Muscle layer of colon (tissue), 2 donors: ENCODE results near the gene XRN1.

ENCODE experiments used
- H3K27ac ChIP-seq: one replicate; pipeline ENCODE4 v1.7.0; 2013; ENCODE audit warnings: low read depth, mild to moderate bottlenecking, low read length, moderate library complexity
- H3K27me3 ChIP-seq, 2 donors: one replicate each; pipeline ENCODE4 v1.7.0; 2013; ENCODE audit warnings: low read length in 2 of 2, mild to moderate bottlenecking in 2 of 2; ENCODE audit not compliant: insufficient read depth in 2 of 2, control insufficient read depth in 1 of 2
- H3K36me3 ChIP-seq: one replicate; pipeline ENCODE4 v1.7.0; 2013; ENCODE audit warnings: mild to moderate bottlenecking, low read length; ENCODE audit not compliant: insufficient read depth
- H3K4me1 ChIP-seq: one replicate; pipeline ENCODE4 v1.7.0; 2013; ENCODE audit warnings: mild to moderate bottlenecking, low read length; ENCODE audit not compliant: insufficient read depth
- H3K4me3 ChIP-seq, 2 donors: one replicate each; pipeline ENCODE4 v1.7.0; 2013; ENCODE audit warnings: low read length in 2 of 2, low read depth in 1 of 2, mild to moderate bottlenecking in 1 of 2, moderate library complexity in 1 of 2
- H3K9ac ChIP-seq: one replicate; pipeline ENCODE4 v1.7.0; 2013; ENCODE audit warnings: low read length
- H3K9me3 ChIP-seq: one replicate; pipeline ENCODE4 v1.7.0; 2013; ENCODE audit warnings: mild to moderate bottlenecking, low read length
- donor health status: abdominal sarcoma.
- donor health status: Adenocarcinoma of cecum.

XRN1 gene

GRCh38 chr3:142263112-142263511 lies 184.7 kb downstream of the XRN1 start:
- Histone ChIP-seq H3K36me3 (no peaks in the 10 kb centered on the region), H3K9me3 (no peaks in the 10 kb centered on the region), H3K4me3 (no peak overlapping the region), H3K27ac (no peak overlapping the region), H3K9ac (no peak overlapping the region), H3K4me1 (no peaks in the 10 kb centered on the region), H3K27me3 (no peaks in the 10 kb centered on the region)

DNA sequence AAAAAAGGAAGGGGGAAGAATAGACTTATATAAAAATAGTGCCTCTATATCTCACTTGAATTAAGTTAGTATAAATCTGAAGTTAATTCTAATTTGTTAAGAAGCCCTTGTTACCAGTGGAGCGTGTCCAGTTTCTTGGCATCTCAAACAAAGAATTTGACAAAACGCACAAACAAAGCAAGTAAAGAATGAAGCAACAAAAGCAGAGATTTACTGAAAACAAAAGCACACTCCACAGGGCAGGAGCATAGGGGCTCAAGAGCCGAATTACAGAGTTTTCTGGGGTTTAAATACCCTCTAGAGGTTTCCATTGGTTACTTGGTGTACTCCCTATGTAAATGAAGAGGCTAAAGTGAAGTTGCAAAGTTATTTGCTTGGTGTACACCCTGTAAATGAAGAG lies 188.5 kb downstream of the XRN1 start:
- no peaks in the 10 kb centered on the region for H3K27me3 ChIP-seq
- no peaks in the 10 kb centered on the region for H3K4me1 ChIP-seq
- H3K4me3 ChIP-seq = no peak overlapping the region
- H3K27ac ChIP-seq = no peak overlapping the region
- no peaks in the 10 kb centered on the region for H3K36me3 ChIP-seq
- H3K9me3 ChIP-seq = peaks cover 4% of the 10 kb centered on the region
- H3K9ac ChIP-seq = no peak overlapping the region

GRCh38 chr3:142256712-142257333 lies 191.0 kb downstream of the XRN1 start:
- Histone ChIP-seq H3K4me1 (no peaks in the 10 kb centered on the region), H3K9me3 (peaks cover 4% of the 10 kb centered on the region), H3K27me3 (no peaks in the 10 kb centered on the region), H3K9ac (no peak overlapping the region), H3K36me3 (no peaks in the 10 kb centered on the region), H3K4me3 (no peak overlapping the region), H3K27ac (no peak overlapping the region)
